ENCODE data around the gene MTHFS.
A peak's percentile ranks its signal among the peaks of the same experiment; 100 is the strongest.
"Not testable (repeated sequence)": the region's sequence is repeated elsewhere in the genome, so short reads cannot be mapped to it uniquely, and the experiment has no call there.

MTHFS gene

GRCh38 chr15:79933231-79933630, 36.4 kb upstream of the MTHFS start:
- H3K4me3 ChIP-seq (ENCODE audit: low read depth, low read length) = no peak overlapping the region
- no peak for TF ChIP-seq CTCF (IDR thresholded peaks at IDR 0.05; ENCODE audit: borderline replicate concordance, insufficient read depth, low read depth, low read length)

GRCh38 chr15:79932447-79932846, 35.6 kb upstream of the MTHFS start:
- TF ChIP-seq CTCF (IDR thresholded peaks at IDR 0.05; ENCODE audit: borderline replicate concordance, insufficient read depth, low read depth, low read length) = no peak
- H3K4me3 ChIP-seq (ENCODE audit: low read depth, low read length) = no peak overlapping the region

GRCh38 chr15:79930516-79930915, 33.7 kb upstream of the MTHFS start:
- no peak for TF ChIP-seq CTCF (IDR thresholded peaks at IDR 0.05; ENCODE audit: borderline replicate concordance, insufficient read depth, low read depth, low read length)
- H3K4me3 ChIP-seq (ENCODE audit: low read depth, low read length) = no peak overlapping the region

GRCh38 chr15:79929412-79929811, 32.6 kb upstream of the MTHFS start:
- H3K4me3 ChIP-seq (ENCODE audit: low read depth, low read length) = no peak overlapping the region
- no peak for TF ChIP-seq CTCF (IDR thresholded peaks at IDR 0.05; ENCODE audit: borderline replicate concordance, insufficient read depth, low read depth, low read length)

GRCh38 chr15:79926116-79926515, 29.3 kb upstream of the MTHFS start:
- not testable (repeated sequence) for H3K4me3 ChIP-seq (ENCODE audit: low read depth, low read length)

GRCh38 chr15:79924379-79924778, 27.6 kb upstream of the MTHFS start:
- peak overlapping the region; percentile 56 for H3K4me3 ChIP-seq (ENCODE audit: low read depth, low read length)
- no peak for TF ChIP-seq CTCF (IDR thresholded peaks at IDR 0.05; ENCODE audit: borderline replicate concordance, insufficient read depth, low read depth, low read length)

GRCh38 chr15:79923515-79924169, 26.8 kb upstream of the MTHFS start:
- peak overlapping the region; percentile 100 for H3K4me3 ChIP-seq (ENCODE audit: low read depth, low read length)
- TF ChIP-seq CTCF (IDR thresholded peaks at IDR 0.05; ENCODE audit: borderline replicate concordance, insufficient read depth, low read depth, low read length) = no peak

All from GM12875 (cell line).